ENCODE results near the gene C11orf86. TPM values are rescaled to one million over a fixed set of nuclear protein-coding genes. Genes with fewer than 3 reads are reported as not detected.

The C11orf86 gene
- total RNA-seq, 1 donor from 2014 or later = not detected

DNA sequence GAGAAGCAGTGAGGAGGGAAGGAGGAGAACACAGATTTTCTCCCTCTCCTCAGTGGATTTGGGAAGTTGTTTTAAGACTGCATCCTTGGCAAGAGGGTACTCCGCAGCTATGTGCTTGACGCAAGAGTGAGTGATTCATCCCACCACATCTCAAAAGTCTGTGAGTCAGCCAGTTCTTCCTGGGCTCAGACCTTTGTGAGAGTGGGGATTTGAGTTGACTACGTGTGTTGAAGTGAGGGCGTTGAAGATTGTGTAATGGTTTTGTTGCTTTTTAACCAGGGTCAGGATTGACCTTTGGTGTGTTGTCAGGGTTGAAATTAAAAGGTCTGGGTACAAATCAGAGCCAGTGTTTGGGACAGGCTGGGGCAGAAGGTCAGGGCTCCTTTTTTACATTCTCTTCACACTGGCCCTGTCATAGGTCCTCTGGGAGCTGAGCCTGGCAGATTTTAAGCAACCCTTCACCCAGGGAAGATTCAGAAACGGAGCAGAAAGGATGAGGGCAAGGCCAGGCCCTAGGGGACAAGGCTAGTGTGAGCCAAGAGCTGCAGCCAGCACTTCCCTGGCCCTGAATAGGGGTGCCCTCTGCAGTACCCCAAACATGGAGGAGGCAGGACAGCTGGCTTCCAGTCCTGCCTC, 4.2 kb upstream of the C11orf86 start:
- peak in 1 of 2 donors; percentile 96 for DNase-seq (ENCODE audit: extremely low spot score in 2 of 2)
- intact Hi-C loops (cut with DNase I) = no loop called here
- H3K27ac ChIP-seq = peak overlapping the region; percentile 90

DNA sequence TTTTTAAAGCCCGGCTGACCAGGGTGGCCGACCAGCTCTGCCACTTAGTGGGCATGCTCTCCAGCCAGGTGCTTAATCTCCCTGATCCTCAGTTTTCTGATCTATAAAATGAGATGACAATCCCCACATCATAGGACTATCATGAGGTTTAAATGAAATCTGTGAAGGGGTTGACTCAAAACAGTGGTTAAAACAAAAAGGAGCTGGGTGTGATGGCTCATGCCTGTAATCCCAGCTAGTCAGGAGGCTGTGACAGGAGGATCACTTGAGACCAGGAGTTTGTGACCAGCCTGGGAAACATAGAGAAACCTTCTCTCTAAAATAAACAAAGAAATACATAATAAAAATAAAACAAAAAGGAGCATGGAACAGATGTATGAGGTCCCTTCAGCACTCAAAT, 3.6 kb upstream of the C11orf86 start:
- H3K36me3 ChIP-seq = no peaks in the 10 kb centered on the region
- DNase-seq (ENCODE audit: extremely low spot score in 2 of 2) = no peak
- peak overlapping the region; percentile 90 for H3K27ac ChIP-seq
- intact Hi-C loops (cut with DNase I) = no loop called here
- TF ChIP-seq, protein P1, sequence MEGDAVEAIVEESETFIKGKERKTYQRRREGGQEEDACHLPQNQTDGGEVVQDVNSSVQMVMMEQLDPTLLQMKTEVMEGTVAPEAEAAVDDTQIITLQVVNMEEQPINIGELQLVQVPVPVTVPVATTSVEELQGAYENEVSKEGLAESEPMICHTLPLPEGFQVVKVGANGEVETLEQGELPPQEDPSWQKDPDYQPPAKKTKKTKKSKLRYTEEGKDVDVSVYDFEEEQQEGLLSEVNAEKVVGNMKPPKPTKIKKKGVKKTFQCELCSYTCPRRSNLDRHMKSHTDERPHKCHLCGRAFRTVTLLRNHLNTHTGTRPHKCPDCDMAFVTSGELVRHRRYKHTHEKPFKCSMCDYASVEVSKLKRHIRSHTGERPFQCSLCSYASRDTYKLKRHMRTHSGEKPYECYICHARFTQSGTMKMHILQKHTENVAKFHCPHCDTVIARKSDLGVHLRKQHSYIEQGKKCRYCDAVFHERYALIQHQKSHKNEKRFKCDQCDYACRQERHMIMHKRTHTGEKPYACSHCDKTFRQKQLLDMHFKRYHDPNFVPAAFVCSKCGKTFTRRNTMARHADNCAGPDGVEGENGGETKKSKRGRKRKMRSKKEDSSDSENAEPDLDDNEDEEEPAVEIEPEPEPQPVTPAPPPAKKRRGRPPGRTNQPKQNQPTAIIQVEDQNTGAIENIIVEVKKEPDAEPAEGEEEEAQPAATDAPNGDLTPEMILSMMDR (IDR thresholded peaks at IDR 0.05) = no peak
- H3K27me3 ChIP-seq = no peaks in the 10 kb centered on the region
- no peaks in the 10 kb centered on the region for H3K9me3 ChIP-seq
- H3K4me1 ChIP-seq = peaks cover 23% of the 10 kb centered on the region
- H3K4me3 ChIP-seq = no peak overlapping the region

More for the DNA sequence above, 4.2 kb upstream of the C11orf86 start:
- no peak overlapping the region for H3K4me3 ChIP-seq
- H3K4me1 ChIP-seq = peaks cover 23% of the 10 kb centered on the region
- TF ChIP-seq POLR2A (IDR thresholded peaks at IDR 0.05) = no peak
- TF ChIP-seq POLR2AphosphoS5 (IDR thresholded peaks at IDR 0.05; ENCODE audit: insufficient read depth in 1 of 2, low read depth in 1 of 2) = peak; percentile 56 to 95
- TF ChIP-seq, protein P1 (IDR thresholded peaks at IDR 0.05) = no peak
- H3K36me3 ChIP-seq = no peaks in the 10 kb centered on the region
- no peaks in the 10 kb centered on the region for H3K27me3 ChIP-seq
- H3K9me3 ChIP-seq = no peaks in the 10 kb centered on the region

DNA sequence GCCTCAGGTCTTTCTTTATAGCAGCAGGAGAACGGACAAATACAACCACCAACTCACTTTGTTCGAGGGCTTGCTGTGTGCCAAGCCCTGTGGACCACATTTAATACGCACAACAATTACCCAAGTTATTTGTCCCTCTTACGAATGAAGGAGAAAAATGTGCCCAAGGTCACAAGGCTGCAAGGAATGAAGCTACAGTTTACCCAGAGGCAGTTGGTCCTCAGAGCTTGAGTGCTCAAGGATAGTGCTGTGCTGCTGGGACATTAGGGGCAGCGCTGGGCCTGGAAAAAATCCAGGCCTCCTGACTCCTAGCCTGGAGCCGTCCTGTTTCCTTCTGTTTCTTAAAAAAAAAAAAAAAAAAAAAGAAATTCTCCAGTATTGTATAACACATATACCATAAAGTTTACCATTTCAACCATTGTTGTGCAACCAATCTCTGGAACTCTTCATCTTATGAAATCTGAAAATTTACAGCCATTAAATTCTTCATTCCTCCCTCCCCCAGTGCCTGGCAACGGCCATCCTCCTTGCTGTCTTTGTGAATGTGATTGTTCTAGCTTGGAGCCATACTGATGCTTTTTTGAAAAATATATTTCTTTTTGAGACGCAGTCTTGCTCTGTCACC, 1.0 kb upstream of the C11orf86 start:
- no peaks in the 10 kb centered on the region for H3K27me3 ChIP-seq
- no peak for DNase-seq (ENCODE audit: extremely low spot score in 2 of 2)
- no peaks in the 10 kb centered on the region for H3K9me3 ChIP-seq
- no peak overlapping the region for H3K27ac ChIP-seq
- TF ChIP-seq POLR2AphosphoS5 (IDR thresholded peaks at IDR 0.05; ENCODE audit: insufficient read depth in 1 of 2, low read depth in 1 of 2) (no peak), POLR2A (IDR thresholded peaks at IDR 0.05) (no peak)
- TF ChIP-seq, protein P1 (IDR thresholded peaks at IDR 0.05) = no peak
- no peak overlapping the region for H3K4me3 ChIP-seq
- H3K4me1 ChIP-seq = peaks cover 9% of the 10 kb centered on the region
- intact Hi-C loops (cut with DNase I) = no loop called here
- H3K36me3 ChIP-seq = no peaks in the 10 kb centered on the region

- H3K4me3 ChIP-seq = no peak overlapping the region
- intact Hi-C loops (cut with DNase I) = no loop called here
- H3K9me3 ChIP-seq = no peaks in the 10 kb centered on the region
- DNase-seq (ENCODE audit: extremely low spot score in 2 of 2) = no peak
- H3K27ac ChIP-seq = no peak overlapping the region
- TF ChIP-seq POLR2AphosphoS5 (IDR thresholded peaks at IDR 0.05; ENCODE audit: insufficient read depth in 1 of 2, low read depth in 1 of 2) (no peak), POLR2A (IDR thresholded peaks at IDR 0.05) (no peak)
- TF ChIP-seq, protein P1 (IDR thresholded peaks at IDR 0.05) = no peak
- H3K4me1 ChIP-seq = peaks cover 9% of the 10 kb centered on the region
- H3K36me3 ChIP-seq = no peaks in the 10 kb centered on the region
- H3K27me3 ChIP-seq = no peaks in the 10 kb centered on the region
These were observed 412 bp downstream of the C11orf86 start for GRCh38 chr11:66975405-66976027.

GRCh38 chr11:66976028-66976467, 944 bp downstream of the C11orf86 start:
- peaks cover 6% of the 10 kb centered on the region for H3K4me1 ChIP-seq
- intact Hi-C loops (cut with DNase I) = no loop called here
- H3K27me3 ChIP-seq = no peaks in the 10 kb centered on the region
- DNase-seq (ENCODE audit: extremely low spot score in 2 of 2) = no peak
- TF ChIP-seq POLR2A (IDR thresholded peaks at IDR 0.05) (no peak), POLR2AphosphoS5 (IDR thresholded peaks at IDR 0.05; ENCODE audit: insufficient read depth in 1 of 2, low read depth in 1 of 2) (no peak)
- TF ChIP-seq, protein P1 (IDR thresholded peaks at IDR 0.05) = peak in 2 of 3 experiments; percentile 4 to 41
- no peaks in the 10 kb centered on the region for H3K36me3 ChIP-seq
- no peak overlapping the region for H3K4me3 ChIP-seq
- no peaks in the 10 kb centered on the region for H3K9me3 ChIP-seq
- no peak overlapping the region for H3K27ac ChIP-seq

Data from vagina (tissue), 2 donors.